Natural killer cell (primary cell): ENCODE measurements around the gene SCGB1C1. TPM values are rescaled to one million over a fixed set of nuclear protein-coding genes. Genes with fewer than 3 reads are reported as not detected.

Experiments
- ATAC-seq, 3 donors: fragments of 150-1000 bp in 2 of 3; fragments of 200-7000 bp in 1 of 3; cut with Tn5 transposase; 1 replicate in 1 of 3; 2 replicates in 2 of 3; pipeline ENCODE4 v1.10.0; 2021; ENCODE audit warnings: mild to moderate bottlenecking in 2 of 3, moderate library complexity in 2 of 3
- DNase-seq, 2 donors: peaks; one replicate each; pipeline versions ENCODE4 v3.0.0 to v3.0.0-alpha.2; 2013 to 2021; ENCODE audit warnings: mixed read lengths in 1 of 2
- H3K27ac ChIP-seq: one replicate; pipeline ENCODE4 v1.5.1; 2013; ENCODE audit warnings: mild to moderate bottlenecking, low read length
- H3K27me3 ChIP-seq: one replicate; pipeline ENCODE4 v1.6.1; 2013; ENCODE audit warnings: low read length; ENCODE audit not compliant: control insufficient read depth, insufficient read depth
- H3K36me3 ChIP-seq: one replicate; pipeline ENCODE4 v1.6.1; 2013; ENCODE audit warnings: low read length; ENCODE audit not compliant: control insufficient read depth, insufficient read depth
- H3K4me1 ChIP-seq: one replicate; pipeline ENCODE4 v1.6.1; 2013; ENCODE audit warnings: low read length; ENCODE audit not compliant: control insufficient read depth, insufficient read depth
- H3K4me3 ChIP-seq: one replicate; pipeline ENCODE4 v1.5.1; 2013; ENCODE audit warnings: low read length
- H3K9me3 ChIP-seq: one replicate; pipeline ENCODE4 v1.6.1; 2013; ENCODE audit warnings: low read length; ENCODE audit not compliant: control insufficient read depth, insufficient read depth
- H3K27ac Mint-ChIP-seq, 2 donors: one replicate each; pipeline ENCODE4 v1.8.0; 2022; ENCODE audit warnings: mild to moderate bottlenecking in 2 of 2, mixed read lengths in 2 of 2, moderate library complexity in 1 of 2
- H3K27me3 Mint-ChIP-seq, 2 donors: one replicate each; pipeline ENCODE4 v1.8.0; 2022; ENCODE audit warnings: low read depth in 2 of 2, mixed read lengths in 2 of 2
- H3K36me3 Mint-ChIP-seq: one replicate; pipeline ENCODE4 v1.8.0; 2022; ENCODE audit warnings: mixed read lengths
- H3K4me1 Mint-ChIP-seq, 2 donors: one replicate each; pipeline ENCODE4 v1.8.0; 2022; ENCODE audit warnings: mixed read lengths in 2 of 2
- H3K4me3 Mint-ChIP-seq: one replicate; pipeline ENCODE4 v1.8.0; 2022; ENCODE audit warnings: mild to moderate bottlenecking, moderate library complexity, mixed read lengths
- H3K9me3 Mint-ChIP-seq, 2 donors: one replicate each; pipeline ENCODE4 v1.8.0; 2022; ENCODE audit warnings: mixed read lengths in 2 of 2
- CTCF ChIP-seq: fragments of 200-600 bp; IDR thresholded peaks from one replicate; pipeline ENCODE4 v1.8.0; 2022; ENCODE audit warnings: antibody characterized with exemption
- WGBS: methylation state at CpG from one replicate; pipeline ENCODE4 v1.1.7; 2013; ENCODE audit warnings: missing lambda C conversion rate; ENCODE audit not compliant: insufficient coverage; 5-methylcytosine and 5-hydroxymethylcytosine counted together
- intact Hi-C: fragments of 100-400 bp; cut with micrococcal nuclease; formaldehyde crosslinking; loops from one replicate; pipeline ENCODE4 v1.14.2; 2022
- total RNA-seq, 4 donors: library from RNA; stranded (reverse); fragments of 120-200 nt in 1 of 4; gene quantifications; one replicate each; pipeline versions ENCODE4 v1.2.3 to v1.2.4, GENCODE V29; 2013 to 2022

The SCGB1C1 gene
- total RNA-seq, 3 donors from 2014 or later (not counting 1 experiment from before 2014, with no cell fraction given), result 0.73 to 2.1 TPM; not detected in 1

DNA sequence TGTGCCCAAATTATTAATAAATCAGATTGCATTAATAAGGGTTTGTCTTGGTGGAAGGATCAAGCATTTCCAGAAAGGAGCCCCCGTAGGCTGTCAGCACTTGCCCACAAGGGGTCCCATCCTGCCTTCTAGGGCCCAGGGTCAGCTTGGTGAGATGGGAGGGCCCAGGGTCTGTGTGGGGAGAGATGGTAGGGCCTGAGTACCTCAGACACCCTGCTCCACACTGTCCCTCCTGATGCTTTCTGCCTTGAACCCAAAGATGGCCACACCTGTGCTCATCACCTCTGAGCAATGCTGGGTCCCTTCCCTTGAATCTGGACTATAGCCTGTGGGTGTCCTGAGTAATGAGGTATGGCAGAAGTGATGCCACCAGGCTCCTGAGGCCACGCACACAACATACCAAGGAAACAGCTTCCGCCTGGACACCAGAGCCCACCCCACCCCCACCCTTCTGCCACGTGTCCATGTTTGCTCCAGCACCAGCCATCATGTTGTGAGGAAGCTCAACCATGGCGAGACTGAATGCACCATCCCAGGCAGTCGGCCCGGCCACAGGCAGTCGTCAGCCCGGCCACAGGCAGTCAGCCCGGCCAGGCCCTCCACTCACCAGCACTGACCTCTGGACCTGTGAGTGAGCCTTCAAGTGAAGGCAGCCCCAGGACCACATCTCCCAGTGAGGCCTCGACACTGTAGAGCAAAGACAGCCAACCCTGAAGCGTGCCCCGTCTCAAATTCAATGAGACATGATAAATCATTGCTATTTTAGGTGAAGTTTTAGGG lies 7.5 kb downstream of the SCGB1C1 start:
- Histone ChIP-seq H3K36me3 (peaks cover 26% of the 10 kb centered on the region), H3K4me1 (peaks cover 10% of the 10 kb centered on the region), H3K27ac (no peak overlapping the region), H3K9me3 (no peaks in the 10 kb centered on the region), H3K4me3 (no peak overlapping the region), H3K27me3 (no peaks in the 10 kb centered on the region)
- no peak overlapping the region for H3K4me3 Mint-ChIP-seq
- H3K27ac Mint-ChIP-seq, result no peak overlapping the region
- peaks cover 14 to 19% of the 10 kb centered on the region in 2 donors for H3K4me1 Mint-ChIP-seq
- no peaks in the 10 kb centered on the region for H3K9me3 Mint-ChIP-seq
- H3K36me3 Mint-ChIP-seq, result no peaks in the 10 kb centered on the region
- ATAC-seq, result no peak
- intact Hi-C loops, result no loop called here
- no peak for TF ChIP-seq CTCF
- no peak for DNase-seq
- H3K27me3 Mint-ChIP-seq, result no peaks in the 10 kb centered on the region
- 95% methylated on average over 13 of the region's 13 CpGs for WGBS

- ATAC-seq (no peak), DNase-seq (no peak)
- H3K4me1 Mint-ChIP-seq, result peaks cover 26 to 29% of the 10 kb centered on the region in 2 donors
- no peaks in the 10 kb centered on the region for H3K36me3 Mint-ChIP-seq
- Histone ChIP-seq H3K9me3 (no peaks in the 10 kb centered on the region), H3K27ac (no peak overlapping the region), H3K27me3 (no peaks in the 10 kb centered on the region), H3K36me3 (peaks cover 27% of the 10 kb centered on the region), H3K4me3 (no peak overlapping the region), H3K4me1 (peaks cover 25% of the 10 kb centered on the region)
- H3K27ac Mint-ChIP-seq, result peak overlapping the region; percentile 14 to 69
- no peaks in the 10 kb centered on the region for H3K27me3 Mint-ChIP-seq
- intact Hi-C loops, result no loop called here
- 54% methylated on average over 15 of the region's 15 CpGs for WGBS
- no peaks in the 10 kb centered on the region for H3K9me3 Mint-ChIP-seq
- no peak for TF ChIP-seq CTCF
- H3K4me3 Mint-ChIP-seq, result no peak overlapping the region
Observed at GRCh38 chr11:201966-202365, 9.1 kb downstream of the SCGB1C1 start.

DNA sequence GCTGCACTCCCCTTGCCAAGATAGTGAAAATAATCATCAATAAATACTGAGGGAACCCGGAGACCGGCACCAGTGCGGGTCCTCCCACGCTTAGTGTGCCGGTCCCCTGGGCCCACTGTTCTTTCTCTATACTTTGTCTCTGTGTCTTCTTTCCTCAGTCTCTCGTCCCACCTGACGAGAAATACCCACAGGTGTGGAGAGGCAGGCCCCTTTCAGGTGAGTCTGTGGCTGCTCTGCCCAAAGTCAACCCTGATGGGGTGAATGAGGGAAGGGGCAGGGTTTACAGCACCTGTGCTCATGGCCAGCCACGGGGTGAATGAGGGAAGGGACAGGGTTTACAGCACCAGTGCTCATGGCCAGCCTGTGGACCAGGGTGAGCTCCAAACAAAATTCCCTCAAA lies 9.6 kb downstream of the SCGB1C1 start:
- no peak overlapping the region for H3K4me3 Mint-ChIP-seq
- H3K36me3 Mint-ChIP-seq, result no peaks in the 10 kb centered on the region
- no peak for TF ChIP-seq CTCF
- H3K27me3 ChIP-seq, result no peaks in the 10 kb centered on the region
- no peaks in the 10 kb centered on the region for H3K9me3 ChIP-seq
- H3K9me3 Mint-ChIP-seq, result no peaks in the 10 kb centered on the region
- no peaks in the 10 kb centered on the region for H3K27me3 Mint-ChIP-seq
- H3K27ac ChIP-seq, result no peak overlapping the region
- peaks cover 25% of the 10 kb centered on the region for H3K4me1 ChIP-seq
- peaks cover 27% of the 10 kb centered on the region for H3K36me3 ChIP-seq
- H3K4me3 ChIP-seq, result no peak overlapping the region
- no peak for DNase-seq
- WGBS, result 91% methylated on average over 8 of the region's 8 CpGs
- peak overlapping the region; percentile 14 to 69 for H3K27ac Mint-ChIP-seq
- peaks cover 32 to 33% of the 10 kb centered on the region in 2 donors for H3K4me1 Mint-ChIP-seq
- no peak for ATAC-seq
- intact Hi-C loops, result no loop called here
